K562 (cell line): ENCODE measurements around the gene FGR. TPM values are rescaled to one million over a fixed set of nuclear protein-coding genes. Genes with fewer than 3 reads are reported as not detected.
A peak's percentile ranks its signal among the peaks of the same experiment; 100 is the strongest.

Source experiments
- KLF6 ChIP-seq: fragments of 250-450 bp; sonication (Bioruptor Pico); IDR thresholded peaks from 2 replicates; pipeline ENCODE4 v1.4.0; 2020; ENCODE audit warnings: mild to moderate bottlenecking, moderate library complexity, borderline replicate concordance
- NFIC ChIP-seq: fragments of 450-650 bp; IDR thresholded peaks from 2 replicates; pipeline ENCODE4 v1.6.1; 2017; ENCODE audit warnings: mild to moderate bottlenecking, inconsistent platforms
- NFRKB ChIP-seq: fragments of 450-650 bp; IDR thresholded peaks from 2 replicates; pipeline ENCODE4 v1.6.1; 2016; ENCODE audit warnings: low read depth
- ZBTB8A ChIP-seq: fragments of 450-650 bp; IDR thresholded peaks from 2 replicates; pipeline ENCODE4 v1.6.1; 2018; ENCODE audit warnings: mild to moderate bottlenecking, moderate library complexity; ENCODE audit not compliant: partially characterized antibody
- ZNF507 ChIP-seq: conservative IDR thresholded peaks from 2 replicates; pipeline ENCODE4 v1.6.1; 2017; ENCODE audit warnings: missing genetic modification characterization, missing compliant biosample characterization
- polyA plus RNA-seq, 8 experiments: library from polyadenylated mRNA; depleted of rRNA in 4 of 8; stranded (reverse) in 5 of 8; unstranded in 3 of 8; fragments of >200 nt; fragmentation: Nextera tagmentation in 2 of 8; fragmentation: Illumina TruSeq in 1 of 8; extraction: Ambion mirVana in 2 of 8; extraction: Trizol in 1 of 8; gene quantifications; 2 replicates each; pipeline versions ENCODE4 v1.2.1 to v1.2.3, GENCODE V29; 2011 to 2014; ENCODE audit warnings: inconsistent platforms in 1 of 8, missing spikeins in 1 of 8
- total RNA-seq, 7 experiments: library from RNA; depleted of rRNA in 6 of 7; stranded (reverse); fragments of >200 nt in 6 of 7; fragmentation: Illumina TruSeq in 2 of 7; extraction: Trizol in 2 of 7; gene quantifications; 2 replicates each; pipeline versions ENCODE4 v1.2.1 to v1.2.3, GENCODE V29; 2011 to 2021; ENCODE audit warnings: low replicate concordance in 1 of 7
- TF ChIP-seq, protein P1 (sequence below): fragments of 450-650 bp; IDR thresholded peaks from 2 replicates; pipeline ENCODE4 v1.6.1; 2016; ENCODE audit warnings: mild to moderate bottlenecking, moderate library complexity
- TF ChIP-seq, protein P2 (sequence below): fragments of 450-650 bp; formaldehyde crosslinking; conservative IDR thresholded peaks from 2 replicates; pipeline ENCODE4 v1.4.0; 2022; ENCODE audit warnings: mild to moderate bottlenecking, missing genetic modification characterization
- TF ChIP-seq, protein P3 (sequence below): fragments of 250-450 bp; sonication (Bioruptor Pico); IDR thresholded peaks from 2 replicates; pipeline ENCODE4 v1.4.0; 2020; ENCODE audit warnings: borderline replicate concordance

FGR gene
- total and polyA plus RNA-seq, 9 of the 15 experiments (the other 6 are each of a cell fraction or from before 2014, with no cell fraction given): 0.04 to 0.11 TPM; not detected in 7

DNA sequence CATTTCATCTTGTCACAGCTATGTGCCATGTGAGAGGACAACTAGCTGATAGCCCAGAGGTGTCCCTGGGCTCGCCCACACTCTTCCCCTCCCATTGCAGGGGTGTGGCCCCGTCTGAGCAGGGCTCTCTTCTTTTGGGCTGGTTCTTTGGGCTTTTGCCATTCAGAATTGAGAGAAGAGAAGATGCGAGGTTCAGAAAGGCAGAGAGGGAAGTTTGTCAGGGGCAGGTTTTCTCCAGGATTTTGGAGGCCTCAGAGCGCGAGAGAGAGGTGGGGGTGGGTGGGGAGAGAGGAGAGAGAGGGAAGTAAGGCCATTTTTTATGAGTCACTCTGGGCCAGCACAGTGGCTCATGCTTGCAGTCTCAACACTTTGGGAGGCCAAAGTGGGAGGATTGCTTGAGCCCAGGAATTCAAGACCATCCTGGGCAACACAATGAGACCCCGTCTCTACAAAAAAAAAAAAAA is 31.8 kb upstream of the FGR start (continued):
- TF ChIP-seq, protein P1, sequence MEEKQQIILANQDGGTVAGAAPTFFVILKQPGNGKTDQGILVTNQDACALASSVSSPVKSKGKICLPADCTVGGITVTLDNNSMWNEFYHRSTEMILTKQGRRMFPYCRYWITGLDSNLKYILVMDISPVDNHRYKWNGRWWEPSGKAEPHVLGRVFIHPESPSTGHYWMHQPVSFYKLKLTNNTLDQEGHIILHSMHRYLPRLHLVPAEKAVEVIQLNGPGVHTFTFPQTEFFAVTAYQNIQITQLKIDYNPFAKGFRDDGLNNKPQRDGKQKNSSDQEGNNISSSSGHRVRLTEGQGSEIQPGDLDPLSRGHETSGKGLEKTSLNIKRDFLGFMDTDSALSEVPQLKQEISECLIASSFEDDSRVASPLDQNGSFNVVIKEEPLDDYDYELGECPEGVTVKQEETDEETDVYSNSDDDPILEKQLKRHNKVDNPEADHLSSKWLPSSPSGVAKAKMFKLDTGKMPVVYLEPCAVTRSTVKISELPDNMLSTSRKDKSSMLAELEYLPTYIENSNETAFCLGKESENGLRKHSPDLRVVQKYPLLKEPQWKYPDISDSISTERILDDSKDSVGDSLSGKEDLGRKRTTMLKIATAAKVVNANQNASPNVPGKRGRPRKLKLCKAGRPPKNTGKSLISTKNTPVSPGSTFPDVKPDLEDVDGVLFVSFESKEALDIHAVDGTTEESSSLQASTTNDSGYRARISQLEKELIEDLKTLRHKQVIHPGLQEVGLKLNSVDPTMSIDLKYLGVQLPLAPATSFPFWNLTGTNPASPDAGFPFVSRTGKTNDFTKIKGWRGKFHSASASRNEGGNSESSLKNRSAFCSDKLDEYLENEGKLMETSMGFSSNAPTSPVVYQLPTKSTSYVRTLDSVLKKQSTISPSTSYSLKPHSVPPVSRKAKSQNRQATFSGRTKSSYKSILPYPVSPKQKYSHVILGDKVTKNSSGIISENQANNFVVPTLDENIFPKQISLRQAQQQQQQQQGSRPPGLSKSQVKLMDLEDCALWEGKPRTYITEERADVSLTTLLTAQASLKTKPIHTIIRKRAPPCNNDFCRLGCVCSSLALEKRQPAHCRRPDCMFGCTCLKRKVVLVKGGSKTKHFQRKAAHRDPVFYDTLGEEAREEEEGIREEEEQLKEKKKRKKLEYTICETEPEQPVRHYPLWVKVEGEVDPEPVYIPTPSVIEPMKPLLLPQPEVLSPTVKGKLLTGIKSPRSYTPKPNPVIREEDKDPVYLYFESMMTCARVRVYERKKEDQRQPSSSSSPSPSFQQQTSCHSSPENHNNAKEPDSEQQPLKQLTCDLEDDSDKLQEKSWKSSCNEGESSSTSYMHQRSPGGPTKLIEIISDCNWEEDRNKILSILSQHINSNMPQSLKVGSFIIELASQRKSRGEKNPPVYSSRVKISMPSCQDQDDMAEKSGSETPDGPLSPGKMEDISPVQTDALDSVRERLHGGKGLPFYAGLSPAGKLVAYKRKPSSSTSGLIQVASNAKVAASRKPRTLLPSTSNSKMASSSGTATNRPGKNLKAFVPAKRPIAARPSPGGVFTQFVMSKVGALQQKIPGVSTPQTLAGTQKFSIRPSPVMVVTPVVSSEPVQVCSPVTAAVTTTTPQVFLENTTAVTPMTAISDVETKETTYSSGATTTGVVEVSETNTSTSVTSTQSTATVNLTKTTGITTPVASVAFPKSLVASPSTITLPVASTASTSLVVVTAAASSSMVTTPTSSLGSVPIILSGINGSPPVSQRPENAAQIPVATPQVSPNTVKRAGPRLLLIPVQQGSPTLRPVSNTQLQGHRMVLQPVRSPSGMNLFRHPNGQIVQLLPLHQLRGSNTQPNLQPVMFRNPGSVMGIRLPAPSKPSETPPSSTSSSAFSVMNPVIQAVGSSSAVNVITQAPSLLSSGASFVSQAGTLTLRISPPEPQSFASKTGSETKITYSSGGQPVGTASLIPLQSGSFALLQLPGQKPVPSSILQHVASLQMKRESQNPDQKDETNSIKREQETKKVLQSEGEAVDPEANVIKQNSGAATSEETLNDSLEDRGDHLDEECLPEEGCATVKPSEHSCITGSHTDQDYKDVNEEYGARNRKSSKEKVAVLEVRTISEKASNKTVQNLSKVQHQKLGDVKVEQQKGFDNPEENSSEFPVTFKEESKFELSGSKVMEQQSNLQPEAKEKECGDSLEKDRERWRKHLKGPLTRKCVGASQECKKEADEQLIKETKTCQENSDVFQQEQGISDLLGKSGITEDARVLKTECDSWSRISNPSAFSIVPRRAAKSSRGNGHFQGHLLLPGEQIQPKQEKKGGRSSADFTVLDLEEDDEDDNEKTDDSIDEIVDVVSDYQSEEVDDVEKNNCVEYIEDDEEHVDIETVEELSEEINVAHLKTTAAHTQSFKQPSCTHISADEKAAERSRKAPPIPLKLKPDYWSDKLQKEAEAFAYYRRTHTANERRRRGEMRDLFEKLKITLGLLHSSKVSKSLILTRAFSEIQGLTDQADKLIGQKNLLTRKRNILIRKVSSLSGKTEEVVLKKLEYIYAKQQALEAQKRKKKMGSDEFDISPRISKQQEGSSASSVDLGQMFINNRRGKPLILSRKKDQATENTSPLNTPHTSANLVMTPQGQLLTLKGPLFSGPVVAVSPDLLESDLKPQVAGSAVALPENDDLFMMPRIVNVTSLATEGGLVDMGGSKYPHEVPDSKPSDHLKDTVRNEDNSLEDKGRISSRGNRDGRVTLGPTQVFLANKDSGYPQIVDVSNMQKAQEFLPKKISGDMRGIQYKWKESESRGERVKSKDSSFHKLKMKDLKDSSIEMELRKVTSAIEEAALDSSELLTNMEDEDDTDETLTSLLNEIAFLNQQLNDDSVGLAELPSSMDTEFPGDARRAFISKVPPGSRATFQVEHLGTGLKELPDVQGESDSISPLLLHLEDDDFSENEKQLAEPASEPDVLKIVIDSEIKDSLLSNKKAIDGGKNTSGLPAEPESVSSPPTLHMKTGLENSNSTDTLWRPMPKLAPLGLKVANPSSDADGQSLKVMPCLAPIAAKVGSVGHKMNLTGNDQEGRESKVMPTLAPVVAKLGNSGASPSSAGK: no peak
- TF ChIP-seq NFIC: no peak
- TF ChIP-seq KLF6 (CRISPR knock-in tag): no peak
- TF ChIP-seq, protein P2, sequence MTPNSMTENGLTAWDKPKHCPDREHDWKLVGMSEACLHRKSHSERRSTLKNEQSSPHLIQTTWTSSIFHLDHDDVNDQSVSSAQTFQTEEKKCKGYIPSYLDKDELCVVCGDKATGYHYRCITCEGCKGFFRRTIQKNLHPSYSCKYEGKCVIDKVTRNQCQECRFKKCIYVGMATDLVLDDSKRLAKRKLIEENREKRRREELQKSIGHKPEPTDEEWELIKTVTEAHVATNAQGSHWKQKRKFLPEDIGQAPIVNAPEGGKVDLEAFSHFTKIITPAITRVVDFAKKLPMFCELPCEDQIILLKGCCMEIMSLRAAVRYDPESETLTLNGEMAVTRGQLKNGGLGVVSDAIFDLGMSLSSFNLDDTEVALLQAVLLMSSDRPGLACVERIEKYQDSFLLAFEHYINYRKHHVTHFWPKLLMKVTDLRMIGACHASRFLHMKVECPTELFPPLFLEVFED (CRISPR knock-in tag): no peak
- no peak for TF ChIP-seq ZBTB8A
- TF ChIP-seq, protein P3, sequence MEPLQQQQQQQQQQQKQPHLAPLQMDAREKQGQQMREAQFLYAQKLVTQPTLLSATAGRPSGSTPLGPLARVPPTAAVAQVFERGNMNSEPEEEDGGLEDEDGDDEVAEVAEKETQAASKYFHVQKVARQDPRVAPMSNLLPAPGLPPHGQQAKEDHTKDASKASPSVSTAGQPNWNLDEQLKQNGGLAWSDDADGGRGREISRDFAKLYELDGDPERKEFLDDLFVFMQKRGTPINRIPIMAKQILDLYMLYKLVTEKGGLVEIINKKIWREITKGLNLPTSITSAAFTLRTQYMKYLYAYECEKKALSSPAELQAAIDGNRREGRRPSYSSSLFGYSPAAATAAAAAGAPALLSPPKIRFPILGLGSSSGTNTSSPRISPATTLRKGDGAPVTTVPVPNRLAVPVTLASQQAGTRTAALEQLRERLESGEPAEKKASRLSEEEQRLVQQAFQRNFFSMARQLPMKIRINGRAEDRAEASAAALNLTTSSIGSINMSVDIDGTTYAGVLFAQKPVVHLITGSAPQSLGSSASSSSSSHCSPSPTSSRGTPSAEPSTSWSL (CRISPR knock-in tag): no peak
- peak; percentile 39; the same call in 1 of the 2 replicates for TF ChIP-seq NFRKB
- TF ChIP-seq ZNF507: no peak
